Breast epithelium (tissue), 4 donors: Measurements from ENCODE around the gene HELZ. TPM values are rescaled to one million over a fixed set of nuclear protein-coding genes. Genes with fewer than 3 reads are reported as not detected.
A peak's percentile ranks its signal among the peaks of the same experiment; 100 is the strongest.

Source experiments
- DNase-seq, 2 donors: peaks; one replicate each; pipeline ENCODE4 v3.0.0-alpha.2; 2019; ENCODE audit warnings: low spot score in 2 of 2
- H3K27ac ChIP-seq, 2 donors: fragments of 200-600 bp; sonication (generic) in 1 of 2; one replicate each; pipeline ENCODE4 v1.5.1; 2016 to 2019; ENCODE audit warnings: mild to moderate bottlenecking in 1 of 2
- H3K27me3 ChIP-seq, 2 donors: fragments of 200-600 bp; sonication (generic) in 1 of 2; one replicate each; pipeline versions ENCODE4 v1.5.1 to v1.6.0; 2017 to 2019; ENCODE audit warnings: control low read depth in 1 of 2, mild to moderate bottlenecking in 1 of 2
- H3K36me3 ChIP-seq: fragments of 200-600 bp; one replicate; pipeline ENCODE4 v1.5.1; 2019
- H3K4me1 ChIP-seq, 2 donors: fragments of 200-600 bp; sonication (generic); one replicate each; pipeline ENCODE4 v1.5.1; 2016 to 2019; ENCODE audit warnings: control low read depth in 1 of 2
- H3K4me3 ChIP-seq, 3 donors: fragments of 200-600 bp; sonication (generic); 1 replicate in 2 of 3; 2 replicates in 1 of 3; pipeline ENCODE4 v1.5.1; 2016 to 2019; ENCODE audit warnings: mild to moderate bottlenecking in 3 of 3, moderate library complexity in 2 of 3
- H3K9me3 ChIP-seq, 2 donors: fragments of 200-600 bp; sonication (generic) in 1 of 2; one replicate each; pipeline ENCODE4 v1.5.1; 2016 to 2019; ENCODE audit warnings: control low read depth in 1 of 2
- POLR2A ChIP-seq: fragments of 450-650 bp; IDR thresholded peaks from one replicate; pipeline ENCODE4 v1.6.1; 2016; ENCODE audit warnings: antibody characterized with exemption, mild to moderate bottlenecking, moderate library complexity
- POLR2AphosphoS5 ChIP-seq, 3 donors: sonication (generic); formaldehyde crosslinking; IDR thresholded peaks; one replicate each; pipeline ENCODE4 v1.6.1; 2017; ENCODE audit warnings: antibody characterized with exemption in 3 of 3
- intact Hi-C: fragments of 100-400 bp; cut with DNase I; formaldehyde crosslinking; loops from one replicate; pipeline ENCODE4 v1.15.1; 2023; ENCODE audit warnings: low total_unique reads
- total RNA-seq, 3 donors: library from RNA; depleted of rRNA; stranded (reverse); fragments of >200 nt; gene quantifications; one replicate each; pipeline ENCODE4 v1.1.0, GENCODE V29; 2016
- TF ChIP-seq, protein P1 (sequence below), 3 donors: fragments of 450-650 bp; IDR thresholded peaks; one replicate each; pipeline ENCODE4 v1.5.1; 2016 to 2017; ENCODE audit warnings: antibody characterized with exemption in 3 of 3, mild to moderate bottlenecking in 3 of 3, moderate library complexity in 3 of 3

HELZ gene
- total RNA-seq, 3 donors from 2014 or later = 66.5 to 104 (median 79.8) TPM

GRCh38 chr17:67054608-67055007 lies 190.4 kb downstream of the HELZ start:
- Histone ChIP-seq H3K4me1 (no peaks in the 10 kb centered on the region), H3K36me3 (no peaks in the 10 kb centered on the region), H3K27ac (no peak overlapping the region), H3K27me3 (no peaks in the 10 kb centered on the region), H3K4me3 (no peak overlapping the region), H3K9me3 (peaks cover 5 to 10% of the 10 kb centered on the region in 2 donors)
- TF ChIP-seq, protein P1, sequence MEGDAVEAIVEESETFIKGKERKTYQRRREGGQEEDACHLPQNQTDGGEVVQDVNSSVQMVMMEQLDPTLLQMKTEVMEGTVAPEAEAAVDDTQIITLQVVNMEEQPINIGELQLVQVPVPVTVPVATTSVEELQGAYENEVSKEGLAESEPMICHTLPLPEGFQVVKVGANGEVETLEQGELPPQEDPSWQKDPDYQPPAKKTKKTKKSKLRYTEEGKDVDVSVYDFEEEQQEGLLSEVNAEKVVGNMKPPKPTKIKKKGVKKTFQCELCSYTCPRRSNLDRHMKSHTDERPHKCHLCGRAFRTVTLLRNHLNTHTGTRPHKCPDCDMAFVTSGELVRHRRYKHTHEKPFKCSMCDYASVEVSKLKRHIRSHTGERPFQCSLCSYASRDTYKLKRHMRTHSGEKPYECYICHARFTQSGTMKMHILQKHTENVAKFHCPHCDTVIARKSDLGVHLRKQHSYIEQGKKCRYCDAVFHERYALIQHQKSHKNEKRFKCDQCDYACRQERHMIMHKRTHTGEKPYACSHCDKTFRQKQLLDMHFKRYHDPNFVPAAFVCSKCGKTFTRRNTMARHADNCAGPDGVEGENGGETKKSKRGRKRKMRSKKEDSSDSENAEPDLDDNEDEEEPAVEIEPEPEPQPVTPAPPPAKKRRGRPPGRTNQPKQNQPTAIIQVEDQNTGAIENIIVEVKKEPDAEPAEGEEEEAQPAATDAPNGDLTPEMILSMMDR (IDR thresholded peaks at IDR 0.05) = no peak
- TF ChIP-seq POLR2AphosphoS5 (IDR thresholded peaks at IDR 0.05) (no peak), POLR2A (no peak)
- intact Hi-C loops = no loop called here
- no peak for DNase-seq

DNA sequence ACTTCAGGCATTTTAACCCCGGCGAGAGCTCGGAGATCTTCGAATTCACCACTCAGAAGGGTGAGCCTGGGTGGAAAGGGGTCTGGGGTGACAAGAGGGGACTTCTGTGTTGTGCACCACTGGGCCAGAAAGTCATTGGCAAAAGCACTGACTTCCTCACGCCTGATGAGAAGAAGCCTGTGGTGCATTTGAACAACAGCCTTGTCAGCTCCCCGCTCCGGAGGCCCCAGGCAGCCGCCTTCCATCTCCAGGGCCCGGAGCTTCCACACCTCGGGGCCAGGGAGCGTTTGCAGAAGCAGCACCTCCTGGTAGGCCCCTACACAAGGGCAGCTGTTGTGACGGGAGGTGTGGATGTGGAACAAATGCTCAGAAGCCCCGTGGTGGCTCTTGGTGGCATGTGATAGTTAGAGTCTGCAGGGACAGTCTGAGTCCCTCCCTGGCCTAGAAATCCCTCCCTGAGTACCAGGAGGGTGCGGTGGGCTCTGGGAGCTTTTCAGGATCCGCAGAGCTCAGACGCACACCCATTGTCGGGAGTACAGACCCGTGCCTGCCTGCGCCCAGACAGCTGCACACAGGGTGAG lies 190.9 kb downstream of the HELZ start:
- peak in 1 of 2 donors; percentile 30 for DNase-seq
- TF ChIP-seq POLR2A = no peak
- TF ChIP-seq POLR2AphosphoS5 (IDR thresholded peaks at IDR 0.05) = no peak
- TF ChIP-seq, protein P1 (IDR thresholded peaks at IDR 0.05) = no peak
- no peak overlapping the region for H3K27ac ChIP-seq

DNA sequence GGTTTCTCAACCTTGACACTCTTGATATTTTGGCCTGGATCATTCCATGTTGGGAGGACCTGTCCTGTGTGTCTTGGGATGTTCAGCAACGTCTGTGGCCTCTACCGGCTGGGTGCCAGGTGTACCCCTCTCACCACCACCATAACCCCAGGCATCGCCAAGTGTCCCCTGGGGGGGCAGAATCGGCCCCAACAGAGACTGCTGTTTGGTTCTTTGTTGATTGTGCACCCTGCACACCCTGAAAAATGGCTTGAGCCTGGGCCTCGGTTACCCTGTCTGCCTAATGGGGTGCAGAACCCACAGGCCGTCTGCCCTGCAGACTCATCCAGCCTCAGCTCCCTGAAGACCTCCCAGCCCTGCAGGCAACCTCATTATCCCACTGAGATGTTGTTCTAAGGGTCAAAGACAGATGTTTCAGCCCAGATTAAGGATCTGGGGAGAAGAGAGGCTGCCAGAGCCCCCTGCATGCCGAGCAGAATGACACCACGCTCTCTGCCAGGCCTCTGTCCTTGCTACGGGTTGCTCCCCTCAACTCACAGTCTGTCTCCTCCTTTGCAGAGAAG lies 191.5 kb downstream of the HELZ start:
- TF ChIP-seq, protein P1 (IDR thresholded peaks at IDR 0.05) = no peak
- no peak for TF ChIP-seq POLR2AphosphoS5 (IDR thresholded peaks at IDR 0.05)
- TF ChIP-seq POLR2A = no peak
- intact Hi-C loops = no loop called here
- H3K27me3 ChIP-seq = no peaks in the 10 kb centered on the region
- peak in 1 of 2 donors; percentile 27 for DNase-seq
- no peaks in the 10 kb centered on the region for H3K36me3 ChIP-seq
- no peak overlapping the region for H3K27ac ChIP-seq
- H3K4me3 ChIP-seq = no peak overlapping the region
- H3K9me3 ChIP-seq = peaks cover 5 to 21% of the 10 kb centered on the region in 2 donors
- H3K4me1 ChIP-seq = no peaks in the 10 kb centered on the region

More for the DNA sequence above, 190.9 kb downstream of the HELZ start:
- intact Hi-C loops = no loop called here
- Histone ChIP-seq H3K9me3 (peaks cover 5 to 15% of the 10 kb centered on the region in 2 donors), H3K4me1 (no peaks in the 10 kb centered on the region), H3K27me3 (no peaks in the 10 kb centered on the region), H3K36me3 (no peaks in the 10 kb centered on the region), H3K4me3 (no peak overlapping the region)

DNA sequence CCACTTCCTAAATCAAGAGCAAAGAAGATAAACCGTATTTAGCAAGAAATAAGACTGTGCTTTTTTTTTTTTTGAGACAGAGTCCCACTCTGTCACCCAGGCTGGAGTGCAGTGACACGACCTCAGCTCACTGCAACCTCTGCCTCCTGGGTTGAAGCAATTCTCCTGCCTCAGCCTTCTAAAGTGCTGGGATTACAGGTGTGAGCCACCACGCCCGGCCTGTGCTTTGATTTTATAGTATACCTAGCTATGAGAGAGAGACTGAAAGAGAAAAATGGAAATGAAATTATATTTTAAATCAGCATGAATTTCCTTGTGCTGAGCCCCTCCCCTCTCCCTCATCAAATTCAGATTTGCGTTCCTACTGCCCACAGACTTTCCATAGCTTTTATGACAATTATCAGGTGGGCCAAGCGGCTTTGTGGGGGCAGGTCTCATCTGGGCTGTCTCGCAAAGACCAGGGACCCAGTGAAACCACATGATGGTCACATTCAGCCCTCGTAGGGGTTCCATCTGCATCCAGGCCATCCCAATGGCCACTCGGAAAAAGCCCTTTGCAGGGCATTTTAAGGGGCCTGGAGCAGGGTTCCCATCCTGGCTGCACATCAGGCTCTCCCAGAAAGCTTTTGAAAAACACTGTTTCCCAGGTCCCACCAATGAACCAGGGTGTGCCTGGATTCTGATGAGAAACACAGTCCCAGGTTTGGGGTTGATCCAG lies 192.1 kb downstream of the HELZ start:
- TF ChIP-seq, protein P1 (IDR thresholded peaks at IDR 0.05) = no peak
- TF ChIP-seq POLR2AphosphoS5 (IDR thresholded peaks at IDR 0.05) (no peak), POLR2A (no peak)
- no peaks in the 10 kb centered on the region for H3K36me3 ChIP-seq
- no peak overlapping the region for H3K27ac ChIP-seq
- intact Hi-C loops = no loop called here
- DNase-seq = peak in 1 of 2 donors; percentile 45
- no peak overlapping the region for H3K4me3 ChIP-seq
- H3K4me1 ChIP-seq = no peaks in the 10 kb centered on the region
- H3K9me3 ChIP-seq = peaks cover 6 to 27% of the 10 kb centered on the region in 2 donors
- H3K27me3 ChIP-seq = no peaks in the 10 kb centered on the region

GRCh38 chr17:67051837-67052236 lies 193.2 kb downstream of the HELZ start:
- Histone ChIP-seq H3K4me3 (no peak overlapping the region), H3K27ac (no peak overlapping the region), H3K27me3 (no peaks in the 10 kb centered on the region), H3K4me1 (no peaks in the 10 kb centered on the region), H3K36me3 (no peaks in the 10 kb centered on the region), H3K9me3 (peaks cover 12 to 34% of the 10 kb centered on the region in 2 donors)
- TF ChIP-seq POLR2AphosphoS5 (IDR thresholded peaks at IDR 0.05) = no peak
- TF ChIP-seq, protein P1 (IDR thresholded peaks at IDR 0.05) = no peak
- TF ChIP-seq POLR2A = no peak
- no peak for DNase-seq
- intact Hi-C loops = no loop called here
